ENCODE results near the gene NCAN. TPM values are rescaled to one million over a fixed set of nuclear protein-coding genes. Genes with fewer than 3 reads are reported as not detected.

Gene NCAN
- total and polyA plus RNA-seq, 2 of the 13 experiments (the other 11 are each of a cell fraction or from before 2014, with no cell fraction given): not detected

GRCh38 chr19:19263886-19264487 is 52.2 kb downstream of the NCAN start:
- H2AFZ ChIP-seq (ENCODE audit: low read length): no peak overlapping the region
- no TSS peak for BruUV-seq (replicated peaks)
- H3K4me3 ChIP-seq (replicated peaks in 1 of 3; ENCODE audit: insufficient read depth in 1 of 3, low read depth in 2 of 3, low read length in 3 of 3): no peak overlapping the region
- H3K27ac ChIP-seq (ENCODE audit: extremely low read length, insufficient read depth, low read length): no peak overlapping the region
- WGBS (ENCODE audit: low lambda C conversion rate): 74% methylated on average over 7 of the region's 7 CpGs
- H3K36me3 ChIP-seq (replicated peaks in 1 of 2; ENCODE audit: control insufficient read depth in 1 of 2, insufficient read depth in 2 of 2, low read length in 2 of 2): no peaks in the 10 kb centered on the region
- no peak for TF ChIP-seq ZNF652 (CRISPR knock-in tag; IDR thresholded peaks at IDR 0.05; ENCODE audit: borderline replicate concordance, low read depth)
- 0 out of 2 replicates have a peak, but pooled peaks have one; percentile 73 for TF ChIP-seq ZKSCAN8 (CRISPR knock-in tag; IDR thresholded peaks at IDR 0.05; ENCODE audit: borderline replicate concordance)
- H3K4me1 ChIP-seq (ENCODE audit: insufficient read depth, low read length): no peaks in the 10 kb centered on the region
- no peaks in the 10 kb centered on the region for H3K9me3 ChIP-seq (ENCODE audit: low read length)
- in situ Hi-C loops (cut with HindIII; ENCODE audit: extremely low pct_ligation_motif_present, low pct_unique_long_range_greater_than_20kb): no loop called here
- ChIA-PET POLR2A (no interaction called here), CTCF (ENCODE audit: low intra/inter-chr PET ratio, low total read pairs) (no interaction called here)
- no peak for ATAC-seq
- no peak overlapping the region for H3K9ac ChIP-seq (ENCODE audit: insufficient read depth, low read depth, low read length)
- H3K4me2 ChIP-seq (ENCODE audit: low read depth, low read length): no peak overlapping the region
- H3K27me3 ChIP-seq (ENCODE audit: control insufficient read depth in 1 of 2, insufficient read depth in 2 of 2, low read length in 2 of 2): peaks cover 0 to 5% of the 10 kb centered on the region in 2 experiments; a peak in 3 of 5 replicates
- intact Hi-C loops (cut with micrococcal nuclease; ENCODE audit: unreplicated experiment): no loop called here
- no peak for DNase-seq (ENCODE audit: low spot score)
- H3K79me2 ChIP-seq (ENCODE audit: insufficient read depth, low read length): no peaks in the 10 kb centered on the region
- H4K20me1 ChIP-seq (ENCODE audit: insufficient read depth, low read length): no peaks in the 10 kb centered on the region
- FAIRE-seq: no peak

- CTCF ChIA-PET (ENCODE audit: low intra/inter-chr PET ratio, low total read pairs): no interaction called here
- TF ChIP-seq ZNF329 (CRISPR knock-in tag; IDR thresholded peaks at IDR 0.05; ENCODE audit: low read depth) (peak; percentile 95), ZNF83 (CRISPR knock-in tag; IDR thresholded peaks at IDR 0.05; ENCODE audit: borderline replicate concordance) (no peak)
- H3K36me3 ChIP-seq (replicated peaks in 1 of 2; ENCODE audit: control insufficient read depth in 1 of 2, insufficient read depth in 2 of 2, low read length in 2 of 2): no peaks in the 10 kb centered on the region
- H3K9me3 ChIP-seq (ENCODE audit: low read length): no peaks in the 10 kb centered on the region
- no peak overlapping the region for H3K4me2 ChIP-seq (ENCODE audit: low read depth, low read length)
- no TSS peak for BruUV-seq (replicated peaks)
- POLR2A ChIA-PET: no interaction called here
- H3K27ac ChIP-seq (ENCODE audit: extremely low read length, insufficient read depth, low read length): no peak overlapping the region
- FAIRE-seq: no peak
- H4K20me1 ChIP-seq (ENCODE audit: insufficient read depth, low read length): no peaks in the 10 kb centered on the region
- intact Hi-C loops (cut with micrococcal nuclease; ENCODE audit: unreplicated experiment) (no loop called here), in situ Hi-C loops (cut with HindIII; ENCODE audit: extremely low pct_ligation_motif_present, low pct_unique_long_range_greater_than_20kb) (no loop called here)
- no peaks in the 10 kb centered on the region for H3K79me2 ChIP-seq (ENCODE audit: insufficient read depth, low read length)
- WGBS (ENCODE audit: low lambda C conversion rate): 94% methylated on average over 1 of the region's 3 CpGs
- no peak overlapping the region for H2AFZ ChIP-seq (ENCODE audit: low read length)
- H3K4me3 ChIP-seq (replicated peaks in 1 of 3; ENCODE audit: insufficient read depth in 1 of 3, low read depth in 2 of 3, low read length in 3 of 3): no peak overlapping the region
- peaks cover 0 to 3% of the 10 kb centered on the region in 2 experiments; a peak in 3 of 5 replicates for H3K27me3 ChIP-seq (ENCODE audit: control insufficient read depth in 1 of 2, insufficient read depth in 2 of 2, low read length in 2 of 2)
- ATAC-seq: no peak
- DNase-seq (ENCODE audit: low spot score): no peak
- peaks cover 7% of the 10 kb centered on the region for H3K4me1 ChIP-seq (ENCODE audit: insufficient read depth, low read length)
- H3K9ac ChIP-seq (ENCODE audit: insufficient read depth, low read depth, low read length): no peak overlapping the region
Measured at GRCh38 chr19:19267305-19267704, 55.5 kb downstream of the NCAN start.

Measured in HepG2 (cell line).